CD8-positive, alpha-beta memory T cell (primary cell): ENCODE results near the gene HAT1. TPM values are rescaled to one million over a fixed set of nuclear protein-coding genes. Genes with fewer than 3 reads are reported as not detected.
"Not testable (repeated sequence)": the region's sequence is repeated elsewhere in the genome, so short reads cannot be mapped to it uniquely, and the experiment has no call there.

ENCODE experiments used
- CTCF ChIA-PET: fragments of 350-600 bp; sonication (Branson Sonifier 250); formaldehyde crosslinking; loops from one replicate; lab custom pipeline; 2021; ENCODE audit warnings: antibody characterized with exemption; lab: Charles Lee
- POLR2A ChIA-PET: fragments of 350-600 bp; sonication (Branson Sonifier 250); formaldehyde crosslinking; loops from one replicate; lab custom pipeline; 2021; ENCODE audit warnings: antibody characterized with exemption; lab: Charles Lee
- DNase-seq, 5 donors: peaks; one replicate each; pipeline versions ENCODE4 v3.0.0 to v3.0.0-alpha.2; 2020 to 2022; ENCODE audit warnings: mixed read lengths in 1 of 5
- H3K27ac ChIP-seq: one replicate; pipeline ENCODE4 v1.7.0; 2013; ENCODE audit warnings: low read depth, mild to moderate bottlenecking, low read length, moderate library complexity
- H3K27me3 ChIP-seq: 2 replicates; pipeline ENCODE4 v1.7.0; 2013; ENCODE audit warnings: low read length, mild to moderate bottlenecking; ENCODE audit not compliant: insufficient read depth, poor library complexity, severe bottlenecking
- H3K36me3 ChIP-seq: 2 replicates; pipeline ENCODE4 v1.7.0; 2013; ENCODE audit warnings: mild to moderate bottlenecking, low read length, moderate library complexity; ENCODE audit not compliant: insufficient read depth
- H3K4me1 ChIP-seq: 2 replicates; pipeline ENCODE4 v1.7.0; 2013; ENCODE audit warnings: mild to moderate bottlenecking, low read length, moderate library complexity; ENCODE audit not compliant: insufficient read depth
- H3K4me3 ChIP-seq: 2 replicates; pipeline ENCODE4 v1.7.0; 2013; ENCODE audit warnings: mild to moderate bottlenecking, low read length
- H3K9me3 ChIP-seq: 2 replicates; pipeline ENCODE4 v1.7.0; 2013; ENCODE audit warnings: mild to moderate bottlenecking, low read length
- H3K27ac Mint-ChIP-seq, 8 donors: one replicate each; pipeline ENCODE4 v1.8.0; 2020 to 2021; ENCODE audit warnings: mixed read lengths in 8 of 8, mild to moderate bottlenecking in 6 of 8, inconsistent platforms in 3 of 8, moderate library complexity in 3 of 8
- H3K27me3 Mint-ChIP-seq, 2 donors: one replicate each; pipeline ENCODE4 v1.8.0; 2020 to 2021; ENCODE audit warnings: mixed read lengths in 2 of 2, mild to moderate bottlenecking in 1 of 2, moderate library complexity in 1 of 2
- H3K36me3 Mint-ChIP-seq, 3 donors: one replicate each; pipeline ENCODE4 v1.8.0; 2020 to 2021; ENCODE audit warnings: mixed read lengths in 3 of 3, inconsistent platforms in 1 of 3, mild to moderate bottlenecking in 1 of 3
- H3K4me1 Mint-ChIP-seq, 3 donors: one replicate each; pipeline ENCODE4 v1.8.0; 2020 to 2021; ENCODE audit warnings: mixed read lengths in 3 of 3, inconsistent platforms in 1 of 3, mild to moderate bottlenecking in 1 of 3
- H3K4me3 Mint-ChIP-seq, 7 donors: one replicate each; pipeline ENCODE4 v1.8.0; 2020 to 2021; ENCODE audit warnings: mixed read lengths in 7 of 7, mild to moderate bottlenecking in 6 of 7, moderate library complexity in 4 of 7, inconsistent platforms in 2 of 7
- H3K9me3 Mint-ChIP-seq, 5 donors: one replicate each; pipeline ENCODE4 v1.8.0; 2020 to 2022; ENCODE audit warnings: mixed read lengths in 5 of 5, mild to moderate bottlenecking in 3 of 5, moderate library complexity in 2 of 5, inconsistent platforms in 1 of 5
- polyA plus RNA-seq: library from polyadenylated mRNA; unstranded; fragments of 300-500 nt; fragmentation: Illumina TruSeq; gene quantifications from one replicate; pipeline ENCODE4 v1.2.3, GENCODE V29; 2021
- total RNA-seq, 2 experiments: library from RNA; stranded (reverse); gene quantifications; one replicate each; pipeline ENCODE4 v1.2.3, GENCODE V29; 2021

HAT1 gene
- total and polyA plus RNA-seq, 3 experiments from 2014 or later: 65.6 to 88.7 (median 85.1) TPM

DNA sequence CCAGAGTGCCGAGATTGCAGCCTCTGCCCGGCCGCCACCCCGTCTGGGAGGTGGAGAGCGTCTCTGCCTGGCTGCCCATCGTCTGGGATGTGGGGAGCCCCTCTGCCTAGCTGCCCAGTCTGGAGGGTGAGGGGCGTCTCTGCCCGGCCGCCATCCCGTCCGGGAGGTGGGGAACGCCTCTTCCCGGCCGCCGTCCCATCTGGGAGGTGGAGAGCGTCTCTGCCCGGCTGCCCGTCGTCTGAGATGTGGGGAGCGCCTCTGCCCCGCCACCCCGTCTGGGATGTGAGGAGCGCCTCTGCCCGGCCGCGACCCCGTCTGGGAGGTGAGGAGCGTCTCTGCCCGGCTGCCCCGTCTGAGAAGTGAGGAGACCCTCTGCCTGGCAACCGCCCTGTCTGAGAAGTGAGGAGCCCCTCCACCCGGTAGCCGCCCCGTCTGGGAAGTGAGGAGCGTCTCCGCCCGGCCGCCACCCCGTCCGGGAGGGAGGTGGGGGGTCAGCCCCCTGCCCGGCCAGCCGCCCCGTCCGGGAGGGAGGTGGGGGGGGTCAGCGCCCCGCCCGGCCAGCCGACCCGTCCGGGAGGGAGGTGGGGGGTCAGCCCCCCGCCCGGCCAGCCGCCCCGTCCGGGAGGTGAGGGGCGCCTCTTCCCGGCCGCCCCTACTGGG is 22.5 kb upstream of the HAT1 start:
- CTCF ChIA-PET: not testable (repeated sequence)

DNA sequence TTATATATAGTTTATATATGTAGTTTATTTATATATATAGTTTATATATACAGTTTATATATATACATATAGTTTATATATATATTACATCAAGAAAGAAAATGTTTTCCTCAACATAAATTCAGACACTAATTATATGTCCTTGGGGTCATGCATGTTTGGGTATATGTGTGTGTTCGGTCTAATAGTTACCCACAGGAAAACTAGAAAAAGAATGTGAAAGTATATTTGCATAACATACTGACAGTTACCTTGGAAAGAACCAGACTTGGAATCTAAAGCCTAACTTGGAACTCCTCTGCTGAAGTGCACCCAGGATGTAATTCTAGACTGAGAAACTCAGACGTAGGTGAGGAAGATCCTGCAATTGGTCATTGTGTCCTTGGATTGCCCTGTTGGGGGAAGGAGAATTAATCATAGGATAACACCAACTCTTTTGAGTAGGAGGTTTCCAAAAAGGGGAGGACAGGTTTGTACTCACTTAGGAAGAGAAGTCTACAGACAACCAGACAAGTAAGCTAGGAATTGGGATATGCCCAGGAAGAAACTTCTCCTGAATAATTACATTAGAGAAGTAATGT is 19.3 kb upstream of the HAT1 start:
- H3K4me3 Mint-ChIP-seq: no peak overlapping the region
- ChIA-PET CTCF (no interaction called here), POLR2A (no interaction called here)
- Histone ChIP-seq H3K27me3 (no peaks in the 10 kb centered on the region), H3K9me3 (no peaks in the 10 kb centered on the region), H3K36me3 (no peaks in the 10 kb centered on the region), H3K27ac (no peak overlapping the region), H3K4me1 (no peaks in the 10 kb centered on the region), H3K4me3 (no peak overlapping the region)
- H3K27me3 Mint-ChIP-seq: peaks cover 0 to 18% of the 10 kb centered on the region in 2 donors
- H3K9me3 Mint-ChIP-seq: peaks cover 0 to 2% (median 0%) of the 10 kb centered on the region in 5 donors
- H3K36me3 Mint-ChIP-seq: peaks cover 0 to 3% (median 0%) of the 10 kb centered on the region in 3 donors
- H3K27ac Mint-ChIP-seq: no peak overlapping the region
- no peaks in the 10 kb centered on the region for H3K4me1 Mint-ChIP-seq
- DNase-seq: no peak

More for the DNA sequence above, 22.5 kb upstream of the HAT1 start:
- H3K9me3 ChIP-seq, H3K36me3 ChIP-seq, H3K4me1 Mint-ChIP-seq, H3K27ac Mint-ChIP-seq, DNase-seq, POLR2A ChIA-PET, H3K27me3 ChIP-seq, H3K27ac ChIP-seq, H3K9me3 Mint-ChIP-seq, H3K36me3 Mint-ChIP-seq, H3K4me1 ChIP-seq, H3K4me3 ChIP-seq, H3K4me3 Mint-ChIP-seq: not testable (repeated sequence)
- H3K27me3 Mint-ChIP-seq: peaks cover 6 to 19% of the 10 kb centered on the region in 2 donors

DNA sequence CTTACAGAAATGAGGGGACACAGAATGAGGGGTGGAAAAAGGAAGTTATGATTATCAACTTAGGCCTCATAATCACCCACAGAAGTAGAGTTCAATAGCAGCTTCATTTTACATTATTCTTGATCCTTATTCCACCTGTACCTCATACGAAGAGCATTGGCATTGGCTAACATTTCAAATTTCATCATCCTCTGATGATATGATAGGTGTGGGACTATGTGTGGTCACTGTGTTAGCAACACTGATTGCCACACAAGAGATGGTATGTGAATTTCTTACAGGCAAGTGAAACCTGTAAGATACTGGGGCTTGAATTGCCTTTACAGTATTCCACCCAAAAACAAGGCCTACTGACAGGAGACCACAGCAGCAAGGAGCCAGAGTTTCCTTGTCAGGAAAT is 14.0 kb upstream of the HAT1 start:
- H3K4me3 Mint-ChIP-seq: no peak overlapping the region
- no peak overlapping the region for H3K27ac ChIP-seq
- H3K27me3 Mint-ChIP-seq: peaks cover 0 to 8% of the 10 kb centered on the region in 2 donors
- DNase-seq: no peak
- H3K36me3 Mint-ChIP-seq: peaks cover 0 to 3% (median 0%) of the 10 kb centered on the region in 3 donors
- H3K4me1 ChIP-seq: no peaks in the 10 kb centered on the region
- no peaks in the 10 kb centered on the region for H3K9me3 ChIP-seq
- no peak overlapping the region for H3K27ac Mint-ChIP-seq
- H3K4me1 Mint-ChIP-seq: no peaks in the 10 kb centered on the region
- no peaks in the 10 kb centered on the region for H3K9me3 Mint-ChIP-seq
- CTCF ChIA-PET: no interaction called here
- no peaks in the 10 kb centered on the region for H3K27me3 ChIP-seq
- H3K36me3 ChIP-seq: no peaks in the 10 kb centered on the region
- H3K4me3 ChIP-seq: no peak overlapping the region
- POLR2A ChIA-PET: no interaction called here

DNA sequence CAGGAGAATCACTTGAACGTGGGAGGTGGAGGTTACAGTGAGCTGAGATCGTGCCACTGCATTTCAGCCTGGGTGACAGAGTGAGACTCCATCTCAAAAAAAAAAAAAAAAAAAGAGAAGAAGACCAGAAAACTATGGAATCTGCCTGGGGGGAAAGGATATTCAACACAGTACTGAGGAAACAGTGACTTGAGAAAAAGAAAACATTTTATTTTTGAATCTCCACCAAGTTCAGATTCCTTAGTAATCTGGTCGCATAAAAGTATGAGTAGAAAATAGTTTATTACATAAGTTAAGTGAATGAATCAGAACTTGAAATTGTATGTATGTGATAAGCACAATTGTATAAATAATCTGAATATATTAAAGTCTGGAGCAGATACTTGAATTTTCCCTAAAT is 13.0 kb upstream of the HAT1 start:
- POLR2A ChIA-PET: no interaction called here
- CTCF ChIA-PET: no interaction called here
- Mint-ChIP-seq H3K27me3 (peaks cover 0 to 4% of the 10 kb centered on the region in 2 donors), H3K4me3 (no peak overlapping the region), H3K9me3 (no peaks in the 10 kb centered on the region), H3K27ac (no peak overlapping the region), H3K4me1 (no peaks in the 10 kb centered on the region), H3K36me3 (peaks cover 0 to 3% (median 0%) of the 10 kb centered on the region in 3 donors)
- Histone ChIP-seq H3K27me3 (no peaks in the 10 kb centered on the region), H3K4me1 (no peaks in the 10 kb centered on the region), H3K27ac (no peak overlapping the region), H3K36me3 (no peaks in the 10 kb centered on the region), H3K4me3 (no peak overlapping the region), H3K9me3 (no peaks in the 10 kb centered on the region)
- no peak for DNase-seq

DNA sequence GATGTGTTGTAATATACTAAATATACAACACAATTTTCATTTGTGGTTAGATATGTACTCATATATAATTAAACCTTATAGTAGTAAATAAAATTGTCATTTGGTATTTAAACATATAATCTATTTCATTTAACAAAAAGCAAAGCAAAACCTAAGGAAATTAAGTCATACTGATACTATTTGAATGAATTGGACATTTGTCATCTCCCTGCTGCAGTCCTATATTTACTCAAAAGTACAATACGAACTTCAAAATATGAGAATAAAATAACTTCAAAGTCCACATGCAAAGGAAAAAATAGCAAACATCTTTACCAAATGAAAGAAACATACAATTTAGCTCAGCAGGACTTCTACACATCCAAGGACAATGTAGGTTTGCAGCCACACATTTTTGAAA is 11.8 kb upstream of the HAT1 start:
- H3K4me3 ChIP-seq: no peak overlapping the region
- no peaks in the 10 kb centered on the region for H3K27me3 Mint-ChIP-seq
- ChIA-PET CTCF (no interaction called here), POLR2A (no interaction called here)
- no peaks in the 10 kb centered on the region for H3K27me3 ChIP-seq
- H3K27ac ChIP-seq: no peak overlapping the region
- no peaks in the 10 kb centered on the region for H3K4me1 Mint-ChIP-seq
- H3K4me3 Mint-ChIP-seq: no peak overlapping the region
- no peaks in the 10 kb centered on the region for H3K4me1 ChIP-seq
- H3K36me3 ChIP-seq: no peaks in the 10 kb centered on the region
- H3K9me3 Mint-ChIP-seq: no peaks in the 10 kb centered on the region
- H3K36me3 Mint-ChIP-seq: no peaks in the 10 kb centered on the region
- H3K9me3 ChIP-seq: no peaks in the 10 kb centered on the region
- no peak for DNase-seq
- H3K27ac Mint-ChIP-seq: no peak overlapping the region

DNA sequence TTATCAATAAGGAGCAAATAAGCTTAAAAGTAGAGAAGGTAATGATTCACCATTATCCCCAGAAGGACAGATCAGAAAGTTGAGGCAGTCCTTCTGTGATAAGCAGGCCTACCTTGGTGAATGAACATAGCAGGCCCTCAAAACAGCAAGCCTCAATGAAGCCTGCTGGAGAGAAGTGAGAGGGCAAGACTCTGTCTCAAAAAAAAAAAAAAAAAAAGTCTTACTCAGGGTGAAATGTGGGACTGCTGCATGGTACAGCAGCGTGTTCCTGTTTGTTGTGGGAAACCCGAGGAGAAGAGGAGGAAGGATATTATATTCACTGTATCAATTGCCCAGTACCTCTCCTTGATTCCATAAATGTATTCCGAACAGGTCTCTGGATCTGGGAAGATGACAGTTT is 8.7 kb upstream of the HAT1 start:
- no peaks in the 10 kb centered on the region for H3K36me3 ChIP-seq
- CTCF ChIA-PET: no interaction called here
- POLR2A ChIA-PET: no interaction called here
- no peaks in the 10 kb centered on the region for H3K4me1 Mint-ChIP-seq
- no peaks in the 10 kb centered on the region for H3K36me3 Mint-ChIP-seq
- no peaks in the 10 kb centered on the region for H3K9me3 Mint-ChIP-seq
- no peaks in the 10 kb centered on the region for H3K27me3 ChIP-seq
- H3K4me3 Mint-ChIP-seq: no peak overlapping the region
- H3K4me1 ChIP-seq: no peaks in the 10 kb centered on the region
- H3K27ac ChIP-seq: no peak overlapping the region
- no peaks in the 10 kb centered on the region for H3K27me3 Mint-ChIP-seq
- no peaks in the 10 kb centered on the region for H3K9me3 ChIP-seq
- H3K27ac Mint-ChIP-seq: no peak overlapping the region
- H3K4me3 ChIP-seq: no peak overlapping the region
- DNase-seq: no peak

DNA sequence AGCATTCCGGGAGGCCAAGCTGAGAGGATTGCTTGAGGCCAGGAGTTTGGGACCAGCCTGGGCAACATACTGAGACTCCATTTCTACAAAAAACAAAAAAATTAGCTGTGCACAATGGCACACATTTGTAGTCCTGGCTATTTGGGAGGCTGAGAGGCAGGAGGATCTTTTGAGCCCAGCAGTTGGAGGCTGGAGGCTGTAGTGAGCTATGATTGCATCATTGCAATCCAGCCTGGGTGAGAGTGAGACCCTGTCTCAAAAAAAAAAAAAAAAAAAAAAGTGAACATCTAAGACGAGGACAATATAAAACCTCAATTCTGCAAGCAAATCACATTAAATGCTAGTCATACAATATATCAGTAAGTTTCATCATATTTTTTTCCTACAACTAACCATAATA is 2.8 kb upstream of the HAT1 start:
- Histone ChIP-seq H3K4me3 (no peak overlapping the region), H3K36me3 (no peaks in the 10 kb centered on the region), H3K27me3 (no peaks in the 10 kb centered on the region), H3K4me1 (peaks cover 27% of the 10 kb centered on the region), H3K9me3 (no peaks in the 10 kb centered on the region), H3K27ac (no peak overlapping the region)
- ChIA-PET POLR2A (no interaction called here), CTCF (no interaction called here)
- H3K36me3 Mint-ChIP-seq: peaks cover 0 to 6% (median 1%) of the 10 kb centered on the region in 3 donors
- H3K4me1 Mint-ChIP-seq: peaks cover 23 to 30% (median 25%) of the 10 kb centered on the region in 3 donors
- H3K27me3 Mint-ChIP-seq: no peaks in the 10 kb centered on the region
- no peak for DNase-seq
- no peak overlapping the region for H3K27ac Mint-ChIP-seq
- H3K4me3 Mint-ChIP-seq: no peak overlapping the region
- H3K9me3 Mint-ChIP-seq: no peaks in the 10 kb centered on the region

DNA sequence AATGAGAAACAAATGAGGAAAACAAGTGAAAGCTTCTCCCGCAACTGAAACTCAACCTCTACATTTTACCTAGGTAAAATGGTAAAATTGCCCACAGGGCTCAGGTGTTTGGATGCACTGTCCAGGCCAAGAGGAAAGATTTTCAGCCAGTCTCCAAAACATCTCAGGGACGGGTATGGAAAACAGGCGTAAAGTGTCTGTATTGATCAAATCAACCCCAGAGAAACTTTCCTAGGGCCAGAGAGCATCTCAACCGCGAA is 361 bp upstream of the HAT1 start:
- Mint-ChIP-seq H3K27ac (peak overlapping the region; percentile 95 to 100 (median 100)), H3K36me3 (peaks cover 0 to 20% (median 5%) of the 10 kb centered on the region in 3 donors), H3K27me3 (no peaks in the 10 kb centered on the region), H3K4me3 (peak overlapping the region; percentile 89 to 99 (median 95)), H3K4me1 (peaks cover 31 to 44% (median 43%) of the 10 kb centered on the region in 3 donors), H3K9me3 (no peaks in the 10 kb centered on the region)
- H3K36me3 ChIP-seq: no peaks in the 10 kb centered on the region
- H3K9me3 ChIP-seq: no peaks in the 10 kb centered on the region
- peak overlapping the region; percentile 96 for H3K27ac ChIP-seq
- H3K4me3 ChIP-seq: peak overlapping the region; percentile 87
- peaks cover 30% of the 10 kb centered on the region for H3K4me1 ChIP-seq
- ChIA-PET POLR2A (interaction anchor here (1.7 kb wide), 1 partner anchor 28 kb away, joined by 13 read pairs; the partner anchor contains the start of gene SLC25A12), CTCF (interaction anchor here (1.1 to 1.7 kb wide), 2 partner anchors 35 to 540 kb away, joined by 3 to 7 read pairs; no protein-coding TSS in a partner anchor)
- DNase-seq: no peak
- H3K27me3 ChIP-seq: no peaks in the 10 kb centered on the region
